ENCODE data around the gene PDZD2. TPM values are rescaled to one million over a fixed set of nuclear protein-coding genes. Genes with fewer than 3 reads are reported as not detected.
A peak's percentile ranks its signal among the peaks of the same experiment; 100 is the strongest.

PDZD2 gene
- total RNA-seq, 3 donors from 2014 or later (not counting 1 experiment from before 2014, with no cell fraction given), result 0.50 to 1.3 (median 0.66) TPM

DNA sequence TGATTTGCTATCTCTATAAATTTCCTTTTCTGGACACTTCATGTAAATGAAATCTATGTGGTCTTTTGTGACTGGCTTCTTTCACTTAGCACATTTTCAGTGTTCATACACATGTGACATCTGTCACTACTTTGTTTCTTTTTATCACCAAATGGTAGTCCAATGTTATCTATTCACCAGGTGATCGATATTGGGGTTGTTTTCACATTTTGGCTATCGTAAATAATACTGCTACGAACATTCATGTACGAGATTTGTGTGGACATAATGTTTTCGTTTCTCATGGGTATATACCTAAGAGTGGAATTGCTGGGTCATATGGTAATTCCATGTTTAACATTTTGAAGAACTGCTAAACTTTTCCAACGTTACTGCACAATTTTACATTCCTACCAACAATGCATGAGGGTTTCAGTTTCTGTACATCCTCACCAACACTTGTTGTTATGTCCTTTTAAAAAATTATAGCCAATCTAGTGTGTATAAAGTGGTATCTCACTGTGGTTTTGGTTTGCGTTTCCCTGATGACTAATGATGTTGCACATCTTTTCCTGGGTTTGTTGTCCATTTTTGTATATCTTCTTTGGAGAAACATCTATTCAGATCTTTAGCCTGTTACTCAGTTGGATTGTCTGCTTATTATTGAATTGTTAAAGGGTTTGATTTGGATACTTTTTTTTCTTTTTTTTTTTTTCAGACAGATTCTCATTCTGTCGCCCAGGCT, 263.0 kb downstream of the PDZD2 start:
- H3K27me3 ChIP-seq (ENCODE audit: control insufficient read depth, insufficient read depth, low read length), result no peaks in the 10 kb centered on the region
- H3K27ac ChIP-seq (ENCODE audit: low read length), result no peak overlapping the region
- H3K9me3 ChIP-seq (ENCODE audit: control insufficient read depth, insufficient read depth, low read length), result no peaks in the 10 kb centered on the region
- DNase-seq (no peak), ATAC-seq (peak in 1 of 3 donors; percentile 35)
- 74% methylated on average over 6 of the region's 8 CpGs for WGBS (ENCODE audit: insufficient coverage)
- no peaks in the 10 kb centered on the region for H3K4me1 ChIP-seq (ENCODE audit: control insufficient read depth, insufficient read depth, low read length)
- H3K27me3 Mint-ChIP-seq (ENCODE audit: low read depth in 2 of 2), result no peaks in the 10 kb centered on the region
- H3K4me3 Mint-ChIP-seq, result no peak overlapping the region
- peaks cover 0 to 5% of the 10 kb centered on the region in 2 donors for H3K4me1 Mint-ChIP-seq
- no peaks in the 10 kb centered on the region for H3K36me3 Mint-ChIP-seq
- intact Hi-C loops (cut with micrococcal nuclease), result no loop called here
- H3K4me3 ChIP-seq (ENCODE audit: low read length), result no peak overlapping the region
- H3K36me3 ChIP-seq (ENCODE audit: control insufficient read depth, insufficient read depth, low read length), result no peaks in the 10 kb centered on the region
- peaks cover 0 to 3% of the 10 kb centered on the region in 2 donors for H3K9me3 Mint-ChIP-seq
- TF ChIP-seq, protein P1, sequence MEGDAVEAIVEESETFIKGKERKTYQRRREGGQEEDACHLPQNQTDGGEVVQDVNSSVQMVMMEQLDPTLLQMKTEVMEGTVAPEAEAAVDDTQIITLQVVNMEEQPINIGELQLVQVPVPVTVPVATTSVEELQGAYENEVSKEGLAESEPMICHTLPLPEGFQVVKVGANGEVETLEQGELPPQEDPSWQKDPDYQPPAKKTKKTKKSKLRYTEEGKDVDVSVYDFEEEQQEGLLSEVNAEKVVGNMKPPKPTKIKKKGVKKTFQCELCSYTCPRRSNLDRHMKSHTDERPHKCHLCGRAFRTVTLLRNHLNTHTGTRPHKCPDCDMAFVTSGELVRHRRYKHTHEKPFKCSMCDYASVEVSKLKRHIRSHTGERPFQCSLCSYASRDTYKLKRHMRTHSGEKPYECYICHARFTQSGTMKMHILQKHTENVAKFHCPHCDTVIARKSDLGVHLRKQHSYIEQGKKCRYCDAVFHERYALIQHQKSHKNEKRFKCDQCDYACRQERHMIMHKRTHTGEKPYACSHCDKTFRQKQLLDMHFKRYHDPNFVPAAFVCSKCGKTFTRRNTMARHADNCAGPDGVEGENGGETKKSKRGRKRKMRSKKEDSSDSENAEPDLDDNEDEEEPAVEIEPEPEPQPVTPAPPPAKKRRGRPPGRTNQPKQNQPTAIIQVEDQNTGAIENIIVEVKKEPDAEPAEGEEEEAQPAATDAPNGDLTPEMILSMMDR (IDR thresholded peaks at IDR 0.05), result no peak
- no peak overlapping the region for H3K27ac Mint-ChIP-seq

DNA sequence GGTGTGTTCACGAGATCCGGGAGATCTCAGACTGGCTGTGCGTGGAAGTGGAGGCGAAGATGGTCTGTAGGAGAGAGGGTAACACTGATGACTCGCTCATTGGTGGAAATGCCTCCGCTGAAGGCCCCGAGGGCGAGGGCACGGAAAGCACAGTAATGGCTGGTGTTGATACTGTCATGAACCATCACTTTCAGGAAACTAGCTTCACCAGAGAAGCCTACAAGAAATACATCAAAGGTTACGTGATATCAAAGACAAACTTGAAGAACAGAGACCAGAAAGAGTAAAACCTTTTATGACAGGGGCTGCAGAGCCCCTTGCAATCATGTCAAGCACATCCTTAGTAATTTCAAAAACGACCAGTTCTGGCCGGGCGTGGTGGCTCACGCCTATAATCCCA, 269.5 kb downstream of the PDZD2 start:
- Histone ChIP-seq H3K27me3 (ENCODE audit: control insufficient read depth, insufficient read depth, low read length) (no peaks in the 10 kb centered on the region), H3K27ac (ENCODE audit: low read length) (no peak overlapping the region), H3K36me3 (ENCODE audit: control insufficient read depth, insufficient read depth, low read length) (no peaks in the 10 kb centered on the region), H3K4me1 (ENCODE audit: control insufficient read depth, insufficient read depth, low read length) (no peaks in the 10 kb centered on the region), H3K9me3 (ENCODE audit: control insufficient read depth, insufficient read depth, low read length) (no peaks in the 10 kb centered on the region), H3K4me3 (ENCODE audit: low read length) (no peak overlapping the region)
- Mint-ChIP-seq H3K36me3 (no peaks in the 10 kb centered on the region), H3K4me1 (no peaks in the 10 kb centered on the region), H3K27me3 (ENCODE audit: low read depth in 2 of 2) (no peaks in the 10 kb centered on the region), H3K27ac (no peak overlapping the region), H3K4me3 (no peak overlapping the region), H3K9me3 (no peaks in the 10 kb centered on the region)
- intact Hi-C loops (cut with micrococcal nuclease), result no loop called here
- TF ChIP-seq, protein P1 (IDR thresholded peaks at IDR 0.05), result no peak
- WGBS (ENCODE audit: insufficient coverage), result 92% methylated on average over 13 of the region's 14 CpGs
- ATAC-seq, result no peak
- DNase-seq, result no peak

DNA sequence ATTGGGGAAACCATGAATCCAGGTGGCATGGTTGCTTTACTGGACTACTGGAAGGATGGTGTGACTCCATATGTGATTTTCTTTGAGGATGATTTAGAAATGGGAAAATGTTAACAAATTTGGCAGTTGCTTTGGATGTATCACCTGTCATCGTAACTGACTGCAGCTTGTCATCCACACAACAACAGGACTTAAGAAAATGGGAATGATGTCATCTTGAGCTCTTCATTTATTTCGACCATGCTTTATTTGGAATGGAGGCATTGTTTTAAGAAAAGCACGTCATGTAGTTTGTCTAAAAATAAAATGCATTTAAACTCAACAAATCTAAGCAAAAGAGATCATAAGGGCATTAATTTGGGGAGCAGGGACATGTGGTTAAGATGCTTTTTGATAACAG, 270.1 kb downstream of the PDZD2 start:
- DNase-seq (no peak), ATAC-seq (no peak)
- no peaks in the 10 kb centered on the region for H3K4me1 ChIP-seq (ENCODE audit: control insufficient read depth, insufficient read depth, low read length)
- H3K27me3 ChIP-seq (ENCODE audit: control insufficient read depth, insufficient read depth, low read length), result no peaks in the 10 kb centered on the region
- Mint-ChIP-seq H3K4me1 (no peaks in the 10 kb centered on the region), H3K27ac (no peak overlapping the region), H3K4me3 (no peak overlapping the region), H3K36me3 (no peaks in the 10 kb centered on the region), H3K27me3 (ENCODE audit: low read depth in 2 of 2) (no peaks in the 10 kb centered on the region), H3K9me3 (no peaks in the 10 kb centered on the region)
- H3K9me3 ChIP-seq (ENCODE audit: control insufficient read depth, insufficient read depth, low read length), result no peaks in the 10 kb centered on the region
- TF ChIP-seq, protein P1 (IDR thresholded peaks at IDR 0.05), result no peak
- WGBS (ENCODE audit: insufficient coverage), result 80% methylated on average over 1 of the region's 3 CpGs
- no peak overlapping the region for H3K27ac ChIP-seq (ENCODE audit: low read length)
- H3K36me3 ChIP-seq (ENCODE audit: control insufficient read depth, insufficient read depth, low read length), result no peaks in the 10 kb centered on the region
- H3K4me3 ChIP-seq (ENCODE audit: low read length), result no peak overlapping the region
- intact Hi-C loops (cut with micrococcal nuclease), result no loop called here

Data from natural killer cell (primary cell).